ENCODE results near the gene KDM8.

The KDM8 gene

GRCh38 chr16:27190316-27190871 lies 12.9 kb upstream of the KDM8 start:
- H3K4me3 ChIP-seq (ENCODE audit: low read depth, low read length) = no peak overlapping the region
- no peak for TF ChIP-seq CTCF (conservative IDR thresholded peaks at IDR 0.05; ENCODE audit: low read depth, low read length)
- DNase-seq (ENCODE audit: low read depth) = no peak

- TF ChIP-seq CTCF (conservative IDR thresholded peaks at IDR 0.05; ENCODE audit: low read depth, low read length) = no peak
- no peak overlapping the region for H3K4me3 ChIP-seq (ENCODE audit: low read depth, low read length)
- no peak for DNase-seq (ENCODE audit: low read depth)
Observed at GRCh38 chr16:27191352-27191924, 11.9 kb upstream of the KDM8 start.

- no peak overlapping the region for H3K4me3 ChIP-seq (ENCODE audit: low read depth, low read length)
- TF ChIP-seq CTCF (conservative IDR thresholded peaks at IDR 0.05; ENCODE audit: low read depth, low read length) = peak; percentile 59
Observed at GRCh38 chr16:27193300-27193990, 9.9 kb upstream of the KDM8 start.

GRCh38 chr16:27195076-27195741 lies 8.1 kb upstream of the KDM8 start:
- TF ChIP-seq CTCF (conservative IDR thresholded peaks at IDR 0.05; ENCODE audit: low read depth, low read length) = no peak
- no peak for DNase-seq (ENCODE audit: low read depth)
- H3K4me3 ChIP-seq (ENCODE audit: low read depth, low read length) = no peak overlapping the region

More at GRCh38 chr16:27193300-27193990, 9.9 kb upstream of the KDM8 start:
- peak; percentile 28 for DNase-seq (ENCODE audit: low read depth)

- no peak for TF ChIP-seq CTCF (conservative IDR thresholded peaks at IDR 0.05; ENCODE audit: low read depth, low read length)
- H3K4me3 ChIP-seq (ENCODE audit: low read depth, low read length) = no peak overlapping the region
- DNase-seq (ENCODE audit: low read depth) = no peak
Observed at GRCh38 chr16:27195941-27196595, 7.3 kb upstream of the KDM8 start.

GRCh38 chr16:27197004-27197403 lies 6.3 kb upstream of the KDM8 start:
- H3K4me3 ChIP-seq (ENCODE audit: low read depth, low read length) = no peak overlapping the region
- no peak for TF ChIP-seq CTCF (conservative IDR thresholded peaks at IDR 0.05; ENCODE audit: low read depth, low read length)
- no peak for DNase-seq (ENCODE audit: low read depth)
